Measurements from ENCODE around the gene DCXR. TPM values are rescaled to one million over a fixed set of nuclear protein-coding genes. Genes with fewer than 3 reads are reported as not detected.
A peak's percentile ranks its signal among the peaks of the same experiment; 100 is the strongest.
"Not testable (repeated sequence)": the region's sequence is repeated elsewhere in the genome, so short reads cannot be mapped to it uniquely, and the experiment has no call there.

Gene DCXR
- polyA plus RNA-seq, 1 donor from 2014 or later: 88.3 TPM

- Mint-ChIP-seq H3K27me3 (no peaks in the 10 kb centered on the region), H3K27ac (no peak overlapping the region), H3K4me3 (peak overlapping the region in 1 of 4 donors; percentile 12), H3K4me1 (peaks cover 0 to 3% (median 2%) of the 10 kb centered on the region in 3 donors), H3K9me3 (no peaks in the 10 kb centered on the region), H3K36me3 (no peaks in the 10 kb centered on the region)
Measured at GRCh38 chr17:82043507-82043906, 6.0 kb upstream of the DCXR start.

- H3K4me3 Mint-ChIP-seq: peak overlapping the region in 1 of 4 donors; percentile 12
- no peaks in the 10 kb centered on the region for H3K9me3 Mint-ChIP-seq
- H3K27ac Mint-ChIP-seq: no peak overlapping the region
- no peaks in the 10 kb centered on the region for H3K36me3 Mint-ChIP-seq
- no peaks in the 10 kb centered on the region for H3K27me3 Mint-ChIP-seq
- peaks cover 5 to 7% (median 6%) of the 10 kb centered on the region in 3 donors for H3K4me1 Mint-ChIP-seq
Measured at GRCh38 chr17:82042649-82043048, 5.2 kb upstream of the DCXR start.

- Mint-ChIP-seq H3K27ac (peak overlapping the region in 1 of 3 donors; percentile 47), H3K4me1 (peaks cover 7 to 8% (median 7%) of the 10 kb centered on the region in 3 donors), H3K4me3 (peak overlapping the region in 1 of 4 donors; percentile 16), H3K27me3 (no peaks in the 10 kb centered on the region), H3K36me3 (no peaks in the 10 kb centered on the region), H3K9me3 (no peaks in the 10 kb centered on the region)
Measured at GRCh38 chr17:82041144-82041814, 3.8 kb upstream of the DCXR start.

GRCh38 chr17:82039695-82040299 lies 2.3 kb upstream of the DCXR start:
- no peaks in the 10 kb centered on the region for H3K27me3 Mint-ChIP-seq
- no peaks in the 10 kb centered on the region for H3K9me3 Mint-ChIP-seq
- no peak overlapping the region for H3K27ac Mint-ChIP-seq
- peaks cover 9 to 15% (median 14%) of the 10 kb centered on the region in 3 donors for H3K4me1 Mint-ChIP-seq
- peak overlapping the region in 2 of 4 donors; percentile 30 to 56 for H3K4me3 Mint-ChIP-seq
- H3K36me3 Mint-ChIP-seq: no peaks in the 10 kb centered on the region

GRCh38 chr17:82038796-82039409 lies 1.4 kb upstream of the DCXR start:
- not testable (repeated sequence) for H3K9me3 Mint-ChIP-seq, H3K36me3 Mint-ChIP-seq, H3K27me3 Mint-ChIP-seq
- Mint-ChIP-seq H3K4me1 (peaks cover 9 to 15% (median 14%) of the 10 kb centered on the region in 3 donors), H3K27ac (peak overlapping the region in 1 of 3 donors; percentile 34), H3K4me3 (peak overlapping the region in 2 of 4 donors; percentile 41 to 61)

- no peaks in the 10 kb centered on the region for H3K9me3 Mint-ChIP-seq
- peak overlapping the region; percentile 36 to 95 (median 82) for H3K27ac Mint-ChIP-seq
- no peaks in the 10 kb centered on the region for H3K36me3 Mint-ChIP-seq
- peak overlapping the region; percentile 83 to 97 (median 90) for H3K4me3 Mint-ChIP-seq
- peaks cover 9 to 15% (median 14%) of the 10 kb centered on the region in 3 donors for H3K4me1 Mint-ChIP-seq
- no peaks in the 10 kb centered on the region for H3K27me3 Mint-ChIP-seq
Measured at GRCh38 chr17:82037889-82038195, 345 bp upstream of the DCXR start.

- Mint-ChIP-seq H3K9me3 (no peaks in the 10 kb centered on the region), H3K4me1 (peaks cover 9 to 15% (median 14%) of the 10 kb centered on the region in 3 donors), H3K4me3 (peak overlapping the region; percentile 32 to 88 (median 80)), H3K27ac (peak overlapping the region in 1 of 3 donors; percentile 82), H3K36me3 (no peaks in the 10 kb centered on the region), H3K27me3 (no peaks in the 10 kb centered on the region)
Measured at GRCh38 chr17:82036634-82037091, 834 bp downstream of the DCXR start.

GRCh38 chr17:82035956-82036633 lies 1.4 kb downstream of the DCXR start:
- H3K4me3 Mint-ChIP-seq: peak overlapping the region; percentile 22 to 88 (median 80)
- H3K9me3 Mint-ChIP-seq: no peaks in the 10 kb centered on the region
- H3K27ac Mint-ChIP-seq: peak overlapping the region in 2 of 3 donors; percentile 27 to 82
- H3K36me3 Mint-ChIP-seq: no peaks in the 10 kb centered on the region
- no peaks in the 10 kb centered on the region for H3K27me3 Mint-ChIP-seq
- H3K4me1 Mint-ChIP-seq: peaks cover 9 to 15% (median 14%) of the 10 kb centered on the region in 3 donors

GRCh38 chr17:82035488-82035887 lies 2.0 kb downstream of the DCXR start:
- Mint-ChIP-seq H3K4me1 (peaks cover 9 to 16% (median 14%) of the 10 kb centered on the region in 3 donors), H3K27me3 (no peaks in the 10 kb centered on the region)

GRCh38 chr17:82034371-82035011 lies 3.0 kb downstream of the DCXR start:
- Mint-ChIP-seq H3K4me1 (peaks cover 9 to 16% (median 14%) of the 10 kb centered on the region in 3 donors), H3K36me3 (no peaks in the 10 kb centered on the region), H3K27ac (no peak overlapping the region), H3K27me3 (no peaks in the 10 kb centered on the region), H3K4me3 (peak overlapping the region; percentile 30 to 83 (median 66)), H3K9me3 (no peaks in the 10 kb centered on the region)

More at GRCh38 chr17:82035488-82035887, 2.0 kb downstream of the DCXR start:
- H3K9me3 Mint-ChIP-seq: no peaks in the 10 kb centered on the region
- peak overlapping the region; percentile 27 to 73 (median 46) for H3K27ac Mint-ChIP-seq
- H3K4me3 Mint-ChIP-seq: peak overlapping the region in 3 of 4 donors; percentile 39 to 83 (median 53)
- H3K36me3 Mint-ChIP-seq: no peaks in the 10 kb centered on the region

GRCh38 chr17:82033359-82034085 lies 4.0 kb downstream of the DCXR start:
- no peaks in the 10 kb centered on the region for H3K27me3 Mint-ChIP-seq
- H3K36me3 Mint-ChIP-seq: no peaks in the 10 kb centered on the region

GRCh38 chr17:82031885-82032627 lies 5.4 kb downstream of the DCXR start:
- H3K27me3 Mint-ChIP-seq: no peaks in the 10 kb centered on the region
- H3K27ac Mint-ChIP-seq: no peak overlapping the region
- H3K9me3 Mint-ChIP-seq: no peaks in the 10 kb centered on the region
- H3K4me3 Mint-ChIP-seq: peak overlapping the region in 2 of 4 donors; percentile 32 to 74
- H3K4me1 Mint-ChIP-seq: peaks cover 1 to 8% (median 7%) of the 10 kb centered on the region in 3 donors
- no peaks in the 10 kb centered on the region for H3K36me3 Mint-ChIP-seq

More at GRCh38 chr17:82033359-82034085, 4.0 kb downstream of the DCXR start:
- no peaks in the 10 kb centered on the region for H3K9me3 Mint-ChIP-seq
- H3K27ac Mint-ChIP-seq: no peak overlapping the region
- peaks cover 6 to 14% (median 13%) of the 10 kb centered on the region in 3 donors for H3K4me1 Mint-ChIP-seq
- peak overlapping the region in 1 of 4 donors; percentile 74 for H3K4me3 Mint-ChIP-seq

- Mint-ChIP-seq H3K9me3 (no peaks in the 10 kb centered on the region), H3K27ac (peak within 1 kb of the TSS in 1 of 3 donors; percentile 9), H3K4me3 (peak within 1 kb of the TSS; percentile 77 to 88 (median 84)), H3K4me1 (peaks cover 1 to 8% (median 7%) of the 10 kb centered on the region in 3 donors), H3K27me3 (no peaks in the 10 kb centered on the region), H3K36me3 (peaks cover 1% of the 10 kb centered on the region)
Measured at GRCh38 chr17:82031303-82031884, 6.1 kb downstream of the DCXR start, which contains the start of gene RAC3. TSS of gene RAC3 (plus strand) at chr17:82031678. CDS start at chr17:82031762, 84 bp downstream.
